Prostate gland (tissue), 2 donors: ENCODE measurements around the gene MUSK.

Experiments
- POLR2A ChIP-seq: fragments of 450-650 bp; IDR thresholded peaks from one replicate; pipeline ENCODE4 v1.6.1; 2016; ENCODE audit warnings: antibody characterized with exemption, mild to moderate bottlenecking
- POLR2AphosphoS5 ChIP-seq: sonication (generic); formaldehyde crosslinking; IDR thresholded peaks from one replicate; pipeline ENCODE4 v1.6.1; 2017; ENCODE audit warnings: antibody characterized with exemption
- TF ChIP-seq, protein P1 (sequence below), 4 experiments: fragments of 200-600 bp in 2 of 4; fragments of 450-650 bp in 2 of 4; sonication (generic) in 2 of 4; IDR thresholded peaks; 1 replicate in 3 of 4; 2 replicates in 1 of 4; pipeline ENCODE4 v1.5.1; 2016 to 2019; ENCODE audit warnings: antibody characterized with exemption in 4 of 4, mild to moderate bottlenecking in 2 of 4, moderate library complexity in 2 of 4

DNA sequence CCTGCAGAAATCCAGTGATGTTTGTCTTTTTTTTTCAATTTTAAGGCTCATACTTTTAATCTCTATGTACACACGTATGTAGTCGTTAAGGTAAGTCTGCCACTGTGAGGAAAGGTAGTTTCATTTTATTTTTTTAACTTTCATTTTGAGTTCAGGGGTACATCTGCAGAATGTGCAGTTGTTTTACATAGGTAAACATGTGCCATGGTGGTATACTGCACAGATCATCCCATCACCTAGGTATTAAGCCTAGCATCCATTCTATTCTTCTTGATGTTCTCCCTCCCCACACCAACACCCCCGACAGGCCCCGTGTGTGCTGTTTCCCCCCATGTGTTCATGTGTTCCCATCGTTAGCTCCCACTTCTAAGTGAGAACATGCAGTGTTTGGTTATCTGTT lies 19.7 kb downstream of the MUSK start:
- TF ChIP-seq, protein P1, sequence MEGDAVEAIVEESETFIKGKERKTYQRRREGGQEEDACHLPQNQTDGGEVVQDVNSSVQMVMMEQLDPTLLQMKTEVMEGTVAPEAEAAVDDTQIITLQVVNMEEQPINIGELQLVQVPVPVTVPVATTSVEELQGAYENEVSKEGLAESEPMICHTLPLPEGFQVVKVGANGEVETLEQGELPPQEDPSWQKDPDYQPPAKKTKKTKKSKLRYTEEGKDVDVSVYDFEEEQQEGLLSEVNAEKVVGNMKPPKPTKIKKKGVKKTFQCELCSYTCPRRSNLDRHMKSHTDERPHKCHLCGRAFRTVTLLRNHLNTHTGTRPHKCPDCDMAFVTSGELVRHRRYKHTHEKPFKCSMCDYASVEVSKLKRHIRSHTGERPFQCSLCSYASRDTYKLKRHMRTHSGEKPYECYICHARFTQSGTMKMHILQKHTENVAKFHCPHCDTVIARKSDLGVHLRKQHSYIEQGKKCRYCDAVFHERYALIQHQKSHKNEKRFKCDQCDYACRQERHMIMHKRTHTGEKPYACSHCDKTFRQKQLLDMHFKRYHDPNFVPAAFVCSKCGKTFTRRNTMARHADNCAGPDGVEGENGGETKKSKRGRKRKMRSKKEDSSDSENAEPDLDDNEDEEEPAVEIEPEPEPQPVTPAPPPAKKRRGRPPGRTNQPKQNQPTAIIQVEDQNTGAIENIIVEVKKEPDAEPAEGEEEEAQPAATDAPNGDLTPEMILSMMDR (IDR thresholded peaks at IDR 0.05) = no peak
- TF ChIP-seq POLR2A (no peak), POLR2AphosphoS5 (no peak)
